MCF 10A (cell line): ENCODE data around the gene NOC2L. TPM values are rescaled to one million over a fixed set of nuclear protein-coding genes. Genes with fewer than 3 reads are reported as not detected.
A peak's percentile ranks its signal among the peaks of the same experiment; 100 is the strongest.

Experiments
- BruUV-seq: library from RNA; stranded (reverse); fragments of 400-500 nt; replicated peaks from 2 replicates; lab custom pipeline; 2021; lab: Mats Ljungman, UMichigan
- CTCF ChIA-PET: fragments of 300-600 bp; sonication (Branson Sonifier 250); formaldehyde crosslinking; extraction: SDS; loops from one replicate; lab custom pipeline; 2021; ENCODE audit warnings: antibody characterized with exemption, inconsistent platforms; lab: Yijun Ruan, JAX
- POLR2A ChIA-PET: fragments of 300-600, 350-650 bp; sonication (Branson Sonifier 250); formaldehyde crosslinking; extraction: SDS; loops from one replicate; lab custom pipeline; 2020; ENCODE audit warnings: antibody characterized with exemption, inconsistent platforms; lab: Yijun Ruan, JAX
- DNase-seq: peaks from one replicate; pipeline ENCODE4 v3.0.0-alpha.2; 2018; ENCODE audit not compliant: unreplicated experiment
- H3K27ac Mint-ChIP-seq: one replicate; pipeline ENCODE4 v1.8.0; 2022; ENCODE audit warnings: mild to moderate bottlenecking, low read depth, mixed read lengths; ENCODE audit not compliant: unreplicated experiment
- H3K27me3 Mint-ChIP-seq: one replicate; pipeline ENCODE4 v1.8.0; 2022; ENCODE audit warnings: mixed read lengths; ENCODE audit not compliant: insufficient read depth, unreplicated experiment
- H3K36me3 Mint-ChIP-seq: one replicate; pipeline ENCODE4 v1.8.0; 2022; ENCODE audit warnings: mild to moderate bottlenecking, moderate library complexity, mixed read lengths; ENCODE audit not compliant: insufficient read depth, unreplicated experiment
- H3K4me1 Mint-ChIP-seq: one replicate; pipeline ENCODE4 v1.8.0; 2022; ENCODE audit warnings: mixed read lengths; ENCODE audit not compliant: insufficient read depth, unreplicated experiment
- H3K4me3 Mint-ChIP-seq: one replicate; pipeline ENCODE4 v1.8.0; 2022; ENCODE audit warnings: mild to moderate bottlenecking, moderate library complexity, mixed read lengths; ENCODE audit not compliant: unreplicated experiment
- H3K9me3 Mint-ChIP-seq: one replicate; pipeline ENCODE4 v1.8.0; 2022; ENCODE audit warnings: mixed read lengths; ENCODE audit not compliant: unreplicated experiment
- CTCF ChIP-seq: fragments of 200-600 bp; IDR thresholded peaks from one replicate; pipeline ENCODE4 v1.8.0; 2022; ENCODE audit warnings: antibody characterized with exemption, mild to moderate bottlenecking; ENCODE audit not compliant: unreplicated experiment
- intact Hi-C: fragments of 100-400 bp; cut with micrococcal nuclease; formaldehyde crosslinking; loops from 2 replicates; pipeline ENCODE4 v1.14.1; 2022
- total RNA-seq: library from RNA; stranded (reverse); gene quantifications from 2 replicates; pipeline ENCODE4 v1.2.3, GENCODE V29; 2022

The NOC2L gene
- total RNA-seq, 1 experiment from 2014 or later: 136 TPM

- no peak for TF ChIP-seq CTCF
- peaks cover 10% of the 10 kb centered on the region for H3K36me3 Mint-ChIP-seq
- intact Hi-C loops: no loop called here
- ChIA-PET CTCF (interaction anchor here (0.7 kb wide), 2 partner anchors 27 to 28 kb away, joined by 3 read pairs; no protein-coding TSS in a partner anchor), POLR2A (interaction anchor here (0.7 to 1.8 kb wide), 2 partner anchors 29 to 48 kb away, joined by 3 to 4 read pairs; partner anchors contain the start of gene NOC2L)
- H3K4me3 Mint-ChIP-seq: no peak overlapping the region
- peaks cover 27% of the 10 kb centered on the region for H3K4me1 Mint-ChIP-seq
- no peaks in the 10 kb centered on the region for H3K9me3 Mint-ChIP-seq
- peaks cover 48% of the 10 kb centered on the region for H3K27me3 Mint-ChIP-seq
- no peak overlapping the region for H3K27ac Mint-ChIP-seq
- DNase-seq: peak; percentile 81
- BruUV-seq: no TSS peak
Observed at GRCh38 chr1:910881-911721, 48.0 kb downstream of the NOC2L start.

GRCh38 chr1:910311-910880, 48.7 kb downstream of the NOC2L start:
- ChIA-PET POLR2A (no interaction called here), CTCF (no interaction called here)
- no peak for DNase-seq
- no peak overlapping the region for H3K4me3 Mint-ChIP-seq
- peaks cover 41% of the 10 kb centered on the region for H3K27me3 Mint-ChIP-seq
- TF ChIP-seq CTCF: no peak
- no peak overlapping the region for H3K27ac Mint-ChIP-seq
- no peaks in the 10 kb centered on the region for H3K9me3 Mint-ChIP-seq
- H3K36me3 Mint-ChIP-seq: peaks cover 10% of the 10 kb centered on the region
- H3K4me1 Mint-ChIP-seq: peaks cover 27% of the 10 kb centered on the region
- BruUV-seq: no TSS peak
- intact Hi-C loops: no loop called here

- TF ChIP-seq CTCF: no peak
- CTCF ChIA-PET: no interaction called here
- H3K27ac Mint-ChIP-seq: no peak overlapping the region
- intact Hi-C loops: no loop called here
- no TSS peak for BruUV-seq
- POLR2A ChIA-PET: no interaction called here
- H3K4me3 Mint-ChIP-seq: no peak overlapping the region
- H3K36me3 Mint-ChIP-seq: peaks cover 6% of the 10 kb centered on the region
- peaks cover 27% of the 10 kb centered on the region for H3K4me1 Mint-ChIP-seq
- H3K27me3 Mint-ChIP-seq: peaks cover 36% of the 10 kb centered on the region
- no peaks in the 10 kb centered on the region for H3K9me3 Mint-ChIP-seq
- no peak for DNase-seq
Observed at GRCh38 chr1:909861-910310, 49.2 kb downstream of the NOC2L start.

- no TSS peak for BruUV-seq
- peaks cover 28% of the 10 kb centered on the region for H3K27me3 Mint-ChIP-seq
- peaks cover 27% of the 10 kb centered on the region for H3K4me1 Mint-ChIP-seq
- H3K9me3 Mint-ChIP-seq: no peaks in the 10 kb centered on the region
- TF ChIP-seq CTCF: no peak
- no peak overlapping the region for H3K4me3 Mint-ChIP-seq
- H3K27ac Mint-ChIP-seq: no peak overlapping the region
- H3K36me3 Mint-ChIP-seq: peaks cover 5% of the 10 kb centered on the region
- POLR2A ChIA-PET: no interaction called here
- intact Hi-C loops: no loop called here
- CTCF ChIA-PET: no interaction called here
- no peak for DNase-seq
Observed at GRCh38 chr1:908661-909060, 50.4 kb downstream of the NOC2L start.
